T47D (cell line): ENCODE measurements around the gene GSTA3.
"Not testable (repeated sequence)": the region's sequence is repeated elsewhere in the genome, so short reads cannot be mapped to it uniquely, and the experiment has no call there.

Source experiments
- DNase-seq, 2 experiments: peaks; one replicate each; pipeline versions ENCODE4 v3.0.0 to v3.0.0-alpha.2; 2011 to 2012; ENCODE audit warnings: low read depth in 1 of 2, low spot score in 1 of 2
- JUND ChIP-seq: IDR thresholded peaks from 2 replicates; pipeline ENCODE4 v1.6.1; 2012; ENCODE audit warnings: low read depth
- in situ Hi-C: cut with HindIII; loops from 2 replicates; pipeline ENCODE4 v1.10.0; 2016; ENCODE audit warnings: low sequenced_read_pairs, low pct_unique_long_range_greater_than_20kb

Gene GSTA3

GRCh38 chr6:52871621-52872020 lies 37.9 kb downstream of the GSTA3 start:
- no peak for DNase-seq
- no peak for TF ChIP-seq JUND
- in situ Hi-C loops, result no loop called here

- in situ Hi-C loops, DNase-seq: not testable (repeated sequence)
These were observed 39.0 kb downstream of the GSTA3 start for GRCh38 chr6:52870335-52871091.

- in situ Hi-C loops, DNase-seq: not testable (repeated sequence)
These were observed 40.6 kb downstream of the GSTA3 start for GRCh38 chr6:52868899-52869298.

- no peak for DNase-seq
- TF ChIP-seq JUND, result no peak
- in situ Hi-C loops, result no loop called here
These were observed 41.3 kb downstream of the GSTA3 start for GRCh38 chr6:52868240-52868639.

- in situ Hi-C loops, result not testable (repeated sequence)
These were observed 48.3 kb downstream of the GSTA3 start for GRCh38 chr6:52861151-52861550.

GRCh38 chr6:52858416-52858815 lies 51.1 kb downstream of the GSTA3 start:
- DNase-seq, result no peak
- in situ Hi-C loops, result no loop called here
- TF ChIP-seq JUND, result no peak

More at GRCh38 chr6:52861151-52861550, 48.3 kb downstream of the GSTA3 start:
- not testable (repeated sequence) for DNase-seq

GRCh38 chr6:52856137-52856536 lies 53.4 kb downstream of the GSTA3 start:
- peak in 1 of 2 experiments; percentile 45 for DNase-seq
- in situ Hi-C loops, result not testable (repeated sequence)

- in situ Hi-C loops, result no loop called here
- no peak for DNase-seq
- no peak for TF ChIP-seq JUND
These were observed 60.4 kb downstream of the GSTA3 start for GRCh38 chr6:52849137-52849536.
